WTC11 (cell line): ENCODE data around the gene ZBTB4. TPM values are rescaled to one million over a fixed set of nuclear protein-coding genes. Genes with fewer than 3 reads are reported as not detected.

Source experiments
- ATF1 ChIP-seq: sonication (generic); formaldehyde crosslinking; IDR thresholded peaks from 2 replicates; pipeline ENCODE4 v1.8.1; 2023; ENCODE audit warnings: mild to moderate bottlenecking, moderate library complexity, missing genetic modification reagents
- ATF6 ChIP-seq: sonication (generic); formaldehyde crosslinking; IDR thresholded peaks from 2 replicates; pipeline ENCODE4 v1.8.1; 2023; ENCODE audit warnings: mild to moderate bottlenecking, missing genetic modification reagents
- CBFB ChIP-seq: sonication (generic); formaldehyde crosslinking; IDR thresholded peaks from 2 replicates; pipeline ENCODE4 v1.8.1; 2022; ENCODE audit warnings: mild to moderate bottlenecking, low read depth, missing genetic modification reagents
- E2F5 ChIP-seq: sonication (generic); formaldehyde crosslinking; IDR thresholded peaks from 2 replicates; pipeline ENCODE4 v1.8.1; 2022; ENCODE audit warnings: mild to moderate bottlenecking, moderate library complexity, missing genetic modification reagents
- ERG ChIP-seq: fragments of 250-450 bp; sonication (Bioruptor Pico); IDR thresholded peaks from 2 replicates; pipeline ENCODE4 v1.8.0; 2021; ENCODE audit warnings: mild to moderate bottlenecking
- GABPB1 ChIP-seq: sonication (generic); formaldehyde crosslinking; IDR thresholded peaks from 2 replicates; pipeline ENCODE4 v1.8.1; 2023; ENCODE audit warnings: mild to moderate bottlenecking, missing genetic modification reagents
- IRF1 ChIP-seq: sonication (generic); formaldehyde crosslinking; IDR thresholded peaks from 2 replicates; pipeline ENCODE4 v1.8.0; 2023; ENCODE audit warnings: missing genetic modification reagents
- IRF2 ChIP-seq: sonication (generic); formaldehyde crosslinking; IDR thresholded peaks from 2 replicates; pipeline ENCODE4 v1.8.0; 2022; ENCODE audit warnings: low read depth, missing genetic modification reagents, borderline replicate concordance
- JUN ChIP-seq: sonication (generic); formaldehyde crosslinking; IDR thresholded peaks from 2 replicates; pipeline ENCODE4 v1.8.0; 2023; ENCODE audit warnings: mild to moderate bottlenecking, missing genetic modification reagents
- NR3C1 ChIP-seq: sonication (generic); formaldehyde crosslinking; conservative IDR thresholded peaks from 2 replicates; pipeline ENCODE4 v1.8.1; 2023; ENCODE audit warnings: low read depth, mild to moderate bottlenecking, missing genetic modification reagents
- OVOL2 ChIP-seq: fragments of 250-450 bp; sonication (Bioruptor Pico); IDR thresholded peaks from 2 replicates; pipeline ENCODE4 v1.9.0; 2021; ENCODE audit warnings: mild to moderate bottlenecking, borderline replicate concordance
- PREB ChIP-seq: sonication (generic); formaldehyde crosslinking; IDR thresholded peaks from 2 replicates; pipeline ENCODE4 v1.8.1; 2022; ENCODE audit warnings: mild to moderate bottlenecking, missing genetic modification reagents, moderate library complexity, borderline replicate concordance
- PRRX2 ChIP-seq: fragments of 250-450 bp; sonication (Bioruptor Pico); IDR thresholded peaks from 2 replicates; pipeline ENCODE4 v1.8.0; 2021; ENCODE audit warnings: mild to moderate bottlenecking
- RELA ChIP-seq: sonication (generic); formaldehyde crosslinking; IDR thresholded peaks from 2 replicates; pipeline ENCODE4 v1.8.1; 2022; ENCODE audit warnings: missing genetic modification reagents, mild to moderate bottlenecking, borderline replicate concordance
- RORB ChIP-seq: fragments of 250-450 bp; sonication (Bioruptor Pico); IDR thresholded peaks from 2 replicates; pipeline ENCODE4 v1.9.0; 2021; ENCODE audit warnings: mild to moderate bottlenecking
- SOX15 ChIP-seq: fragments of 250-450 bp; sonication (Bioruptor Pico); IDR thresholded peaks from 2 replicates; pipeline ENCODE4 v1.9.0; 2021; ENCODE audit warnings: mild to moderate bottlenecking
- ZBTB43 ChIP-seq: sonication (generic); formaldehyde crosslinking; IDR thresholded peaks from 2 replicates; pipeline ENCODE4 v1.8.1; 2023; ENCODE audit warnings: mild to moderate bottlenecking, missing genetic modification reagents
- ZNF121 ChIP-seq: sonication (generic); formaldehyde crosslinking; IDR thresholded peaks from 2 replicates; pipeline ENCODE4 v1.8.0; 2023; ENCODE audit warnings: missing genetic modification reagents
- ZNF138 ChIP-seq: sonication (generic); formaldehyde crosslinking; conservative IDR thresholded peaks from 2 replicates; pipeline ENCODE4 v1.8.1; 2022; ENCODE audit warnings: mild to moderate bottlenecking, moderate library complexity, missing genetic modification reagents
- ZNF232 ChIP-seq: sonication (generic); formaldehyde crosslinking; IDR thresholded peaks from 2 replicates; pipeline ENCODE4 v1.8.0; 2022; ENCODE audit warnings: mild to moderate bottlenecking, missing genetic modification reagents
- ZNF281 ChIP-seq: sonication (generic); formaldehyde crosslinking; IDR thresholded peaks from 2 replicates; pipeline ENCODE4 v1.8.0; 2023; ENCODE audit warnings: mild to moderate bottlenecking, missing genetic modification reagents
- ZNF512 ChIP-seq: sonication (generic); formaldehyde crosslinking; IDR thresholded peaks from 2 replicates; pipeline ENCODE4 v1.8.1; 2022; ENCODE audit warnings: missing genetic modification reagents, borderline replicate concordance
- ZSCAN18 ChIP-seq: fragments of 250-450 bp; sonication (Bioruptor Pico); IDR thresholded peaks from 2 replicates; pipeline ENCODE4 v2.1.2; 2022; ENCODE audit warnings: mild to moderate bottlenecking, moderate library complexity
- total RNA-seq: library from RNA; stranded (reverse); gene quantifications from 3 replicates; pipeline ENCODE4 v1.2.3, GENCODE V29; 2021

ZBTB4 gene
- total RNA-seq, 1 experiment from 2014 or later = 14.6 TPM

GRCh38 chr17:7484067-7484918, 4.9 kb upstream of the ZBTB4 start, which contains the start of gene POLR2A (continued):
- TF ChIP-seq RELA (no peak), IRF2 (CRISPR knock-in tag) (no peak), IRF1 (CRISPR knock-in tag) (no peak), ZNF512 (CRISPR knock-in tag) (no peak), SOX15 (CRISPR knock-in tag) (peak; percentile 79), ZNF121 (CRISPR knock-in tag) (no peak), GABPB1 (CRISPR knock-in tag) (peak; percentile 51; the same call in 1 of the 2 replicates), PREB (CRISPR knock-in tag) (no peak), JUN (CRISPR knock-in tag) (peak; percentile 44; the same call in 1 of the 2 replicates), E2F5 (CRISPR knock-in tag) (peak; percentile 93), ZNF281 (peak; percentile 79; the same call in 1 of the 2 replicates), OVOL2 (CRISPR knock-in tag) (peak; percentile 97), ZBTB43 (no peak), RORB (CRISPR knock-in tag) (peak; percentile 97), NR3C1 (no peak), ZSCAN18 (CRISPR knock-in tag) (no peak), PRRX2 (CRISPR knock-in tag) (0 out of 2 replicates have a peak, but pooled peaks have one; percentile 61), ERG (CRISPR knock-in tag) (peak; percentile 75; the same call in 1 of the 2 replicates), CBFB (CRISPR knock-in tag) (peak; percentile 89; the same call in 1 of the 2 replicates), ATF6 (CRISPR knock-in tag) (no peak), ZNF232 (CRISPR knock-in tag) (peak; percentile 80), ZNF138 (no peak), ATF1 (CRISPR knock-in tag) (peak; percentile 60; the same call in 1 of the 2 replicates)
